SK-N-SH treated with all-trans-retinoic acid at 6 μM for 48 hours (cell line): ENCODE measurements around the gene IL17REL.

Experiments used
- ATAC-seq: fragments of 200-7000 bp; cut with Tn5 transposase; 3 replicates; pipeline ENCODE4 v1.9.1; 2020; ENCODE audit warnings: mild to moderate bottlenecking, moderate library complexity
- ARNTL ChIP-seq: fragments of 450-650 bp; formaldehyde crosslinking; IDR thresholded peaks from 2 replicates; pipeline ENCODE4 v1.5.0; 2020; ENCODE audit warnings: low read depth, mild to moderate bottlenecking, moderate library complexity, borderline replicate concordance
- BACH2 ChIP-seq: fragments of 250-450 bp; sonication (Bioruptor Pico); IDR thresholded peaks from 2 replicates; pipeline ENCODE4 v1.9.0; 2021; ENCODE audit warnings: mild to moderate bottlenecking, borderline replicate concordance
- CSDC2 ChIP-seq: fragments of 250-450 bp; sonication (Bioruptor Pico); IDR thresholded peaks from 2 replicates; pipeline ENCODE4 v1.5.0; 2020; ENCODE audit warnings: mild to moderate bottlenecking, moderate library complexity
- CSRNP3 ChIP-seq: fragments of 250-450 bp; sonication (Bioruptor Pico); IDR thresholded peaks from 2 replicates; pipeline ENCODE4 v1.5.1; 2021; ENCODE audit warnings: mild to moderate bottlenecking, moderate library complexity
- ESRRG ChIP-seq: fragments of 250-450 bp; sonication (Bioruptor Pico); IDR thresholded peaks from 2 replicates; pipeline ENCODE4 v1.6.1; 2021; ENCODE audit warnings: mild to moderate bottlenecking
- OSR1 ChIP-seq: fragments of 250-450 bp; sonication (Bioruptor Pico); IDR thresholded peaks from 2 replicates; pipeline ENCODE4 v1.8.0; 2022; ENCODE audit warnings: moderate library complexity, mild to moderate bottlenecking, inconsistent platforms
- PATZ1 ChIP-seq: fragments of 250-450 bp; sonication (Bioruptor Pico); IDR thresholded peaks from 2 replicates; pipeline ENCODE4 v1.8.0; 2020; ENCODE audit warnings: mild to moderate bottlenecking, moderate library complexity, borderline replicate concordance
- POU6F1 ChIP-seq: fragments of 250-450 bp; sonication (Bioruptor Pico); IDR thresholded peaks from 2 replicates; pipeline ENCODE4 v1.8.0; 2021; ENCODE audit warnings: low read depth, mild to moderate bottlenecking, moderate library complexity, borderline replicate concordance
- RARB ChIP-seq: fragments of 250-450 bp; sonication (Bioruptor Pico); IDR thresholded peaks from 2 replicates; pipeline ENCODE4 v1.8.0; 2021; ENCODE audit warnings: mild to moderate bottlenecking, moderate library complexity
- SNAI2 ChIP-seq: fragments of 250-450 bp; sonication (Bioruptor Pico); IDR thresholded peaks from 2 replicates; pipeline ENCODE4 v1.5.0; 2020; ENCODE audit warnings: mild to moderate bottlenecking, moderate library complexity
- TCF4 ChIP-seq: fragments of 250-450 bp; sonication (Bioruptor Pico); IDR thresholded peaks from 2 replicates; pipeline ENCODE4 v1.8.0; 2021; ENCODE audit warnings: mild to moderate bottlenecking, moderate library complexity, borderline replicate concordance
- TOX ChIP-seq: fragments of 250-450 bp; sonication (Bioruptor Pico); IDR thresholded peaks from 2 replicates; pipeline ENCODE4 v1.8.0; 2021; ENCODE audit warnings: mild to moderate bottlenecking, moderate library complexity, borderline replicate concordance
- ZC3H10 ChIP-seq: fragments of 250-450 bp; sonication (Bioruptor Pico); IDR thresholded peaks from 2 replicates; pipeline ENCODE4 v1.5.1; 2021; ENCODE audit warnings: mild to moderate bottlenecking, moderate library complexity
- ZFP3 ChIP-seq: fragments of 250-450 bp; sonication (Bioruptor Pico); IDR thresholded peaks from 2 replicates; pipeline ENCODE4 v1.5.0; 2020; ENCODE audit warnings: mild to moderate bottlenecking, moderate library complexity
- ZFP30 ChIP-seq: fragments of 450-650 bp; formaldehyde crosslinking; IDR thresholded peaks from 2 replicates; pipeline ENCODE4 v1.5.0; 2022; ENCODE audit warnings: mild to moderate bottlenecking, moderate library complexity
- ZNF565 ChIP-seq: fragments of 450-650 bp; formaldehyde crosslinking; conservative IDR thresholded peaks from 2 replicates; pipeline ENCODE4 v1.5.0; 2020; ENCODE audit warnings: low read depth, mild to moderate bottlenecking, moderate library complexity
- ZNF70 ChIP-seq: fragments of 450-650 bp; formaldehyde crosslinking; IDR thresholded peaks from 2 replicates; pipeline ENCODE4 v1.5.0; 2020; ENCODE audit warnings: mild to moderate bottlenecking, moderate library complexity
- ZNF8 ChIP-seq: fragments of 450-650 bp; formaldehyde crosslinking; IDR thresholded peaks from 2 replicates; pipeline ENCODE4 v1.5.0; 2020; ENCODE audit warnings: mild to moderate bottlenecking, moderate library complexity

IL17REL gene

GRCh38 chr22:50058906-50059880, 46.6 kb upstream of the IL17REL start (continued):
- TF ChIP-seq PATZ1 (no peak), ZNF70 (CRISPR knock-in tag) (no peak)

GRCh38 chr22:50058061-50058905, 45.7 kb upstream of the IL17REL start, which contains the start of gene TTLL8:
Gene TTLL8, minus strand, starts transcription at chr22:50058298.
- no peak for TF ChIP-seq ZFP3 (CRISPR knock-in tag)
- no peak for TF ChIP-seq TCF4 (CRISPR knock-in tag)
- no peak for TF ChIP-seq ZNF70 (CRISPR knock-in tag)
- TF ChIP-seq CSDC2 (CRISPR knock-in tag): no peak
- TF ChIP-seq POU6F1 (CRISPR knock-in tag): no peak
- ATAC-seq: no peak

- TF ChIP-seq TOX (no peak), ZNF8 (CRISPR knock-in tag) (no peak), ESRRG (CRISPR knock-in tag) (no peak), ARNTL (CRISPR knock-in tag) (no peak), ZFP30 (CRISPR knock-in tag) (no peak), SNAI2 (no peak), TCF4 (CRISPR knock-in tag) (no peak), OSR1 (CRISPR knock-in tag) (no peak), CSDC2 (CRISPR knock-in tag) (no peak), RARB (CRISPR knock-in tag) (no peak), ZNF70 (CRISPR knock-in tag) (no peak), CSRNP3 (CRISPR knock-in tag) (no peak), ZNF565 (CRISPR knock-in tag) (no peak), ZC3H10 (CRISPR knock-in tag) (no peak), POU6F1 (CRISPR knock-in tag) (no peak), BACH2 (CRISPR knock-in tag) (no peak)
- no peak for ATAC-seq
Measured at GRCh38 chr22:50057278-50058060, 44.9 kb upstream of the IL17REL start.
